ENCODE measurements around the gene BUD31. TPM values are rescaled to one million over a fixed set of nuclear protein-coding genes. Genes with fewer than 3 reads are reported as not detected.

Gene BUD31
- total and polyA plus RNA-seq, 9 of the 15 experiments (the other 6 are each of a cell fraction or from before 2014, with no cell fraction given), result 105 to 342 (median 247) TPM

DNA sequence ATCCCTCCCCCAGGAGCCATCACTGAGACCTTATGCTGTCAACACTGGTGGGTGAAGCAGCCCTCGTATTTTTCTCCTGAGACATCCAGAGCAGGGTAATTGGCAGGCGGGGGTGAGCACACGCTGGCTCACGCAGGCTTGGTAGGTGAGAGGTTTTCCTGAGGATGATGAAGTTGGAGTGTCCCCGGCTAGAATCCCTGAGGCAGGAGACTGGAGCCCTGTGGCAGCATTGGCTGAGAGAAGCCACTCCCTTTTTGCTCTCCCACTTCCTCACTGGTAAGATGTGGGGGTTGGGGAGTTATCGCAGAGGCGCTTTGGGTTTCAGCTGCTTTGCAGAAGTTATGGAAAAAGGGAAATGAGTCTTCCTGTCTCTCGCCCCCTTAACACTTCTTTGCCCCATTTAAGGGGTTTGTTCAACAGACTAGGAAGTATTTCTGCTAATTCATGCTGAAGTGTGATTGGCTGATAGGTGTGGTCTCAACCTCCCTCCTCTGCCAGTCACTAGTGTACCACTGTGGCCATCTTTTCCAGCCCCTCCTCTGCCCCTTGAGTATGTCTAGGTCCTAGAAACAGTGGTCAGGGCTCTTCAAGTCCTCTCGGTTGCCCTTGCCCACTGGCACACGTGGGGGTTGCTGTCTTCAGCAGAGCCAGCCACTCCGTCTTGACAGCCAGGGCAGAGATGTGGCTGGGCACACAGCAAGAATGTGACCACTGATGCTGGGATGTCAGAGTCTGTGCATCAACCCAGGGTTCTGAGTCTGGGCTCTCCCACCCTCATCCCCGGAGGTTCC lies 28.5 kb upstream of the BUD31 start (continued):
- TF ChIP-seq, protein P1, sequence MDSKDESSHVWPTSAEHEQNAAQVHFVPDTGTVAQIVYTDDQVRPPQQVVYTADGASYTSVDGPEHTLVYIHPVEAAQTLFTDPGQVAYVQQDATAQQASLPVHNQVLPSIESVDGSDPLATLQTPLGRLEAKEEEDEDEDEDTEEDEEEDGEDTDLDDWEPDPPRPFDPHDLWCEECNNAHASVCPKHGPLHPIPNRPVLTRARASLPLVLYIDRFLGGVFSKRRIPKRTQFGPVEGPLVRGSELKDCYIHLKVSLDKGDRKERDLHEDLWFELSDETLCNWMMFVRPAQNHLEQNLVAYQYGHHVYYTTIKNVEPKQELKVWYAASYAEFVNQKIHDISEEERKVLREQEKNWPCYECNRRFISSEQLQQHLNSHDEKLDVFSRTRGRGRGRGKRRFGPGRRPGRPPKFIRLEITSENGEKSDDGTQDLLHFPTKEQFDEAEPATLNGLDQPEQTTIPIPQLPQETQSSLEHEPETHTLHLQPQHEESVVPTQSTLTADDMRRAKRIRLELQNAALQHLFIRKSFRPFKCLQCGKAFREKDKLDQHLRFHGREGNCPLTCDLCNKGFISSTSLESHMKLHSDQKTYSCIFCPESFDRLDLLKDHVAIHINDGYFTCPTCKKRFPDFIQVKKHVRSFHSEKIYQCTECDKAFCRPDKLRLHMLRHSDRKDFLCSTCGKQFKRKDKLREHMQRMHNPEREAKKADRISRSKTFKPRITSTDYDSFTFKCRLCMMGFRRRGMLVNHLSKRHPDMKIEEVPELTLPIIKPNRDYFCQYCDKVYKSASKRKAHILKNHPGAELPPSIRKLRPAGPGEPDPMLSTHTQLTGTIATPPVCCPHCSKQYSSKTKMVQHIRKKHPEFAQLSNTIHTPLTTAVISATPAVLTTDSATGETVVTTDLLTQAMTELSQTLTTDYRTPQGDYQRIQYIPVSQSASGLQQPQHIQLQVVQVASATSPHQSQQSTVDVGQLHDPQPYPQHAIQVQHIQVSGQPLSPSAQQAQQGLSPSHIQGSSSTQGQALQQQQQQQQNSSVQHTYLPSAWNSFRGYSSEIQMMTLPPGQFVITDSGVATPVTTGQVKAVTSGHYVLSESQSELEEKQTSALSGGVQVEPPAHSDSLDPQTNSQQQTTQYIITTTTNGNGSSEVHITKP (IDR thresholded peaks at IDR 0.05; ENCODE audit: partially characterized antibody), result peak; percentile 29
- TF ChIP-seq ZNF586 (CRISPR knock-in tag; conservative IDR thresholded peaks at IDR 0.05), result no peak
- TF ChIP-seq MNT (conservative IDR thresholded peaks at IDR 0.05), result peak in 1 of 2 experiments; percentile 43; a peak in 1 of 4 replicates
- TF ChIP-seq VEZF1 (CRISPR knock-in tag; IDR thresholded peaks at IDR 0.05), result peak; percentile 45; the same call in 1 of the 2 replicates
- TF ChIP-seq NFE2 (IDR thresholded peaks at IDR 0.05; ENCODE audit: low read depth), result peak; percentile 81
- TF ChIP-seq, protein P2, sequence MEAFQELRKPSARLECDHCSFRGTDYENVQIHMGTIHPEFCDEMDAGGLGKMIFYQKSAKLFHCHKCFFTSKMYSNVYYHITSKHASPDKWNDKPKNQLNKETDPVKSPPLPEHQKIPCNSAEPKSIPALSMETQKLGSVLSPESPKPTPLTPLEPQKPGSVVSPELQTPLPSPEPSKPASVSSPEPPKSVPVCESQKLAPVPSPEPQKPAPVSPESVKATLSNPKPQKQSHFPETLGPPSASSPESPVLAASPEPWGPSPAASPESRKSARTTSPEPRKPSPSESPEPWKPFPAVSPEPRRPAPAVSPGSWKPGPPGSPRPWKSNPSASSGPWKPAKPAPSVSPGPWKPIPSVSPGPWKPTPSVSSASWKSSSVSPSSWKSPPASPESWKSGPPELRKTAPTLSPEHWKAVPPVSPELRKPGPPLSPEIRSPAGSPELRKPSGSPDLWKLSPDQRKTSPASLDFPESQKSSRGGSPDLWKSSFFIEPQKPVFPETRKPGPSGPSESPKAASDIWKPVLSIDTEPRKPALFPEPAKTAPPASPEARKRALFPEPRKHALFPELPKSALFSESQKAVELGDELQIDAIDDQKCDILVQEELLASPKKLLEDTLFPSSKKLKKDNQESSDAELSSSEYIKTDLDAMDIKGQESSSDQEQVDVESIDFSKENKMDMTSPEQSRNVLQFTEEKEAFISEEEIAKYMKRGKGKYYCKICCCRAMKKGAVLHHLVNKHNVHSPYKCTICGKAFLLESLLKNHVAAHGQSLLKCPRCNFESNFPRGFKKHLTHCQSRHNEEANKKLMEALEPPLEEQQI (IDR thresholded peaks at IDR 0.05), result no peak
- TF ChIP-seq FOXP1 (CRISPR knock-in tag; IDR thresholded peaks at IDR 0.05), result 0 out of 2 replicates have a peak, but pooled peaks have one; percentile 61
- TF ChIP-seq LARP7 (IDR thresholded peaks at IDR 0.05), result no peak
- 0 out of 2 replicates have a peak, but pooled peaks have one; percentile 10 for TF ChIP-seq FOSL1 (tag; conservative IDR thresholded peaks at IDR 0.05)
